ENCODE data around the gene RAB6B.

RAB6B gene

DNA sequence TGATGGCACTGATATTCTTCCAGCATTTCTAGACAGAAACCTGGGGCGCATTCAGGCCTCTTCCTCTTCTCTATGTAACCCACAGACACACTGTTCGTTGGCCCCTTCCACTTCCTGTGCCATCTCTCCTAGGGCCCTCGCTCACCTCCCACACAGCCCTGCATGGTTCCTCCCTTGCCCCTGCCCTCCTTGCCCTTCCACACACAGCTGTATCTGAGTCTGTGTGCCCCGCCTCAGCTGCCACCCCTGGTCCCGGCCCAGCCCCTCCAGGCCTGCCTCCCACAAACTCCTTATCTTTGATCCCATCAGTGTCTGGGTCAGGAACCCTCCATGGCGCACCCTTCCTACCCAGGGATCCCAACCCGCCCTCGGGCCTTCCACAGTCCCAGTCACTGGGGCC, 37.9 kb downstream of the RAB6B start:
- DNase-seq (ENCODE audit: extremely low read depth, low read depth): no peak
- TF ChIP-seq, protein P1, sequence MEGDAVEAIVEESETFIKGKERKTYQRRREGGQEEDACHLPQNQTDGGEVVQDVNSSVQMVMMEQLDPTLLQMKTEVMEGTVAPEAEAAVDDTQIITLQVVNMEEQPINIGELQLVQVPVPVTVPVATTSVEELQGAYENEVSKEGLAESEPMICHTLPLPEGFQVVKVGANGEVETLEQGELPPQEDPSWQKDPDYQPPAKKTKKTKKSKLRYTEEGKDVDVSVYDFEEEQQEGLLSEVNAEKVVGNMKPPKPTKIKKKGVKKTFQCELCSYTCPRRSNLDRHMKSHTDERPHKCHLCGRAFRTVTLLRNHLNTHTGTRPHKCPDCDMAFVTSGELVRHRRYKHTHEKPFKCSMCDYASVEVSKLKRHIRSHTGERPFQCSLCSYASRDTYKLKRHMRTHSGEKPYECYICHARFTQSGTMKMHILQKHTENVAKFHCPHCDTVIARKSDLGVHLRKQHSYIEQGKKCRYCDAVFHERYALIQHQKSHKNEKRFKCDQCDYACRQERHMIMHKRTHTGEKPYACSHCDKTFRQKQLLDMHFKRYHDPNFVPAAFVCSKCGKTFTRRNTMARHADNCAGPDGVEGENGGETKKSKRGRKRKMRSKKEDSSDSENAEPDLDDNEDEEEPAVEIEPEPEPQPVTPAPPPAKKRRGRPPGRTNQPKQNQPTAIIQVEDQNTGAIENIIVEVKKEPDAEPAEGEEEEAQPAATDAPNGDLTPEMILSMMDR (IDR thresholded peaks at IDR 0.05; ENCODE audit: low read depth, low read length): no peak

DNA sequence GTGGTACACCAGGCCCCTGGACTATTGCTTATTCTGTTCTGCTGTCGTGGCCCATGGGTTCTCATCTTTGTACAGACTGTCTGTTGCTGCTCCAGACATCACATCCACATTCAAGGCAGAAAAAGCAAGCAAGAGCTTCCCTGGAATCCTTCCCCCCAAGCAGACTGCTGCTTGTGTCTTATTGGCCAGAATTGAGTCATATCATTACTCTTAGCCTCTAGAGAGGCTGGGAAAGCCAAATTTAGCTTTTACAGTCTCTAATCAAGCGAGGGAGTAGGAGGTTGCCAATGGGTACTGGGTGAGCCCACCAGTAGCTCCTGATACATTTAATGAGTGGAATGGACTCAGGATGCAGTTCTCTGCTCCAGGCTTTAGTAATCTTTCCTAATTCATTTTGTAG, 39.4 kb downstream of the RAB6B start:
- TF ChIP-seq, protein P1 (IDR thresholded peaks at IDR 0.05; ENCODE audit: low read depth, low read length): no peak
- DNase-seq (ENCODE audit: extremely low read depth, low read depth): no peak

DNA sequence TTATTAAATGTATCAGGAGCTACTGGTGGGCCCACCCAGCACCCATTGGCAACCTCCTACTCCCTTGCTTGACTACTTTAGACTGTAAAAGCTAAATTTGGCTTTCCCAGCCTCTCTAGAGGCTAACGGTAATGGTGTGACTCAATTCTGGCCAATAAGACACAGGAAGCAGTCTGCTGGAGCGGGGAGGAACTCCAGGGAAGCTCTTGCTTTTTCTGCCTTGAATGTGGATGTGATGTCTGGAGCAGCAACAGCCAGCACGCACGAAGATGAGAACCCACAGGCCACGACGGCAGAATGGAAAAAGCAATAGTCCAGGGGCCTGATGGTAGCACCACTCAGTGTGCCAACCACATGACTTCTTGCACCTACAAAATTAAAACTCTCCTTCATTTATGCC, 39.9 kb downstream of the RAB6B start:
- no peak for DNase-seq (ENCODE audit: extremely low read depth, low read depth)
- TF ChIP-seq, protein P1 (IDR thresholded peaks at IDR 0.05; ENCODE audit: low read depth, low read length): no peak

DNA sequence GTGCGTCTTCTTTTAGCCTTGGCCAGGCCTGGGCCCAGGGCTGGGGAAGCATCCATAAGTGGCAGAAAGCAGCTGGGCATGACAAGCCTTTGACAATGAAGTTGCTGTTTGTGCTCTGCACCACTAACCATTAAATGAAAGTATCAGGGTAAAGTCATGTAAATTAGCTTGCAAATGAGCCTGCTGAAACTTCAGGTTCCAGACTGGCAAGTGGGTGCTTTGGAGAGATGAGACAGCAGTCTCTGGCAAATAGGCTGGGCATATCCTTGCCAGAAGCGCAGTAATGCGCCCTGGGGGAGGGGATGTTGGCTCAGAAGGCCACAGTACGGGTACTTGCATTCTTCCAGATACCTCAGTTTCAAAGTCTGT, 40.7 kb downstream of the RAB6B start:
- TF ChIP-seq, protein P1 (IDR thresholded peaks at IDR 0.05; ENCODE audit: low read depth, low read length): no peak
- no peak for DNase-seq (ENCODE audit: extremely low read depth, low read depth)

DNA sequence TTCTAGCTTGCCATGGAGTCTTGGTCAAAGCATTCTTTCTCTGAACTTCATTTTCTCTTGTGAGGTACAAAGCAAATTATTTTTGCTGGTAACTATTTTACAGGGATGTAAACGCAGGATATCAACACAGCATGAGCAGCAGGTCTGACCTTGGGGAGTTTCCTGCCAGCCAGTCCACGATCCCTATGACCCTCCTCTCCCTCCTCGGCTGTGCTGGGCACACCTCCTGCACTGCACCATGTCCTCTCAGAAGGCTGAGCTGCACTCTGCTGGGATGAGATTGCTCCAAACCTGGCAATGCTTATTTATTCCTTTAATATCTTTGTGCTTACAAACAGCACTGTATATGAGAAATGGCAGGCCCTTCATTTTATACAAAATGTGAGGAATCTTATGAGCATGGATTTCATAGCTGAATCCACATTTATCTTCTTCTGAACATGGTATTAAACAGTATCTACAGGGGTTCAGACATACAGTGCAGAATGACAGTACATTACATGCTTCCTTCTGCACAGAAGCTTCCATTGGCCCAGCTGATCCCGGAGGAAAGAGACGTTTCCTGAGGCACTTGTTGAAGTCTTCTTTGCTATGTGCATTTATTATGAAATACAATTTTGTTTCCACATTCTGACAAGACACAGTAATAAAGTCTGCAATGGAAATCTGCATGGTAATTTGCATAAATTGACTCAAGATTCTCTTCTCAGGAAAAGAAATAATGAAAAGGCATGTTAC, 41.2 kb downstream of the RAB6B start:
- DNase-seq (ENCODE audit: extremely low read depth, low read depth): no peak
- TF ChIP-seq, protein P1 (IDR thresholded peaks at IDR 0.05; ENCODE audit: low read depth, low read length): no peak

DNA sequence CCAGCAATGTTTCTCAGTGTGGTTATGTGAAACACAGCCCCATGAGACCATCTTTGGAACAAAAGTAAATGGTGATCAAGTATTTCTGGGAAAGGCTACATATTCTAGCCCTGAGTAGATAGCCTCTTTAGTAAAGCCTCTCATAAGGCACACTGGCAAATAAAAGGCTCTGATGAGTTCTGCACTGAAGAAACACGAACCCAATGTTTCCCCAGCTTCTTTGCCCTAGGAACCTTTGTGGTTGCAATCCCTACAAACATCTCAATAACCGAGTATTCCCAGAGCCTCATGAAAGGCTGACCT, 41.8 kb downstream of the RAB6B start:
- TF ChIP-seq, protein P1 (IDR thresholded peaks at IDR 0.05; ENCODE audit: low read depth, low read length): no peak

DNA sequence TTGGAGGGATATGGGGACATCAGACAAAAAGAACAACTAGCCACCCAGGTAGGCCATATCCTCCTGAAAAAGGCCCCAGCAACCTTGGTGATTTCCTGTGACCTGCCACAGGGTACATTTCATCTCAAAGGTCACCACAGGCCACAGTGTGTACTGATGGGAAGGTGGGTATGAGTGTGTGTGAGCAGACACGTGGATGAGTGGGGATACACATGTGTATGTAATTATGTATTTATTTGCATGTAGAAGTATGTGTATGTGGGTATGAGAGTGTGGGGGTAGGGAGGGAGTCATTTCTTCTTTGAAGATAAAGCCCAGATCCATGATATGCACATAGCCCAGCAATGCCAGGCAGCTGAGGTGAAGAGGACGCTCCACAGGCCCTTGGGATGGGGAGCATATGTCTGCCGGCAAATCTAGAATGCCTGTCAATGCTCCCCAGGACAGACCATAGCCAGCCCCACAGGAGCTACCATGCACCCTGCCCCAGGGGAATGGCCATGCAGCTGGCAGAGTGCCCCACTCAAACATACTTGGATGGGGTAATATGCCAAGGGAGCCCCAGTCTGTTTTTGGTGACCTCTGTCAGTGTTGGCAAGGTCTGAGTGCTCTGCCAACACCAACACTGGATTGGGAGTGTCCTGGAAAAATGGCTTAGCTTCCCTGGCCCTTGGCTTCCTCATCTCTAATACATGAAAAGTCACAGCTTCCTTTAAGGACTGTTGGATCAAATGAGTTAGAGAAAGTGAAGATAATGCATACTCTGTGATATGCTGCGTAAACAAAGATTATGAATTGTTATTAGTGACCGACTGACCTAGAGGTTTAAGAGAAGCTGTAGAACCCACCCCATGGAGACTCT, 42.4 kb downstream of the RAB6B start:
- TF ChIP-seq, protein P1 (IDR thresholded peaks at IDR 0.05; ENCODE audit: low read depth, low read length): no peak
- DNase-seq (ENCODE audit: extremely low read depth, low read depth): no peak

More for the DNA sequence above, 41.8 kb downstream of the RAB6B start:
- no peak for DNase-seq (ENCODE audit: extremely low read depth, low read depth)
